ENCODE results near the gene STARD13. TPM values are rescaled to one million over a fixed set of nuclear protein-coding genes. Genes with fewer than 3 reads are reported as not detected.
"Not testable (repeated sequence)": the region's sequence is repeated elsewhere in the genome, so short reads cannot be mapped to it uniquely, and the experiment has no call there.

Gene STARD13
- total RNA-seq, 2 donors from 2014 or later: 0.50 to 1.4 TPM

- H3K27ac Mint-ChIP-seq: no peak overlapping the region
- H3K9me3 Mint-ChIP-seq: no peaks in the 10 kb centered on the region
- peaks cover 38% of the 10 kb centered on the region for H3K27me3 Mint-ChIP-seq (ENCODE audit: low read depth)
- H3K4me3 Mint-ChIP-seq: no peak overlapping the region
- ATAC-seq (replicated peaks in 1 of 2): no peak
- H3K4me1 Mint-ChIP-seq (ENCODE audit: low read depth): no peaks in the 10 kb centered on the region
- no peaks in the 10 kb centered on the region for H3K36me3 Mint-ChIP-seq (ENCODE audit: insufficient read depth in 2 of 2)
- DNase-seq: no peak
Measured at GRCh38 chr13:33172911-33173310, 112.6 kb downstream of the STARD13 start.

- Mint-ChIP-seq H3K4me3 (no peak overlapping the region), H3K36me3 (ENCODE audit: insufficient read depth in 2 of 2) (no peaks in the 10 kb centered on the region)
Measured at GRCh38 chr13:33172400-33172799, 113.2 kb downstream of the STARD13 start.

GRCh38 chr13:33169273-33169980 lies 116.1 kb downstream of the STARD13 start:
- Mint-ChIP-seq H3K4me3 (no peak overlapping the region), H3K36me3 (ENCODE audit: insufficient read depth in 2 of 2) (no peaks in the 10 kb centered on the region), H3K27ac (no peak overlapping the region), H3K4me1 (ENCODE audit: low read depth) (no peaks in the 10 kb centered on the region), H3K27me3 (ENCODE audit: low read depth) (peaks cover 31% of the 10 kb centered on the region), H3K9me3 (no peaks in the 10 kb centered on the region)
- DNase-seq: no peak
- no peak for ATAC-seq (replicated peaks in 1 of 2)

More at GRCh38 chr13:33172400-33172799, 113.2 kb downstream of the STARD13 start:
- Mint-ChIP-seq H3K27ac (no peak overlapping the region), H3K9me3 (no peaks in the 10 kb centered on the region), H3K27me3 (ENCODE audit: low read depth) (peaks cover 38% of the 10 kb centered on the region), H3K4me1 (ENCODE audit: low read depth) (no peaks in the 10 kb centered on the region)
- ATAC-seq (replicated peaks in 1 of 2) (no peak), DNase-seq (no peak)

- Mint-ChIP-seq H3K36me3 (ENCODE audit: insufficient read depth in 2 of 2) (no peaks in the 10 kb centered on the region), H3K27me3 (ENCODE audit: low read depth) (peaks cover 27% of the 10 kb centered on the region), H3K4me3 (no peak overlapping the region), H3K4me1 (ENCODE audit: low read depth) (no peaks in the 10 kb centered on the region), H3K9me3 (no peaks in the 10 kb centered on the region), H3K27ac (no peak overlapping the region)
- DNase-seq (no peak), ATAC-seq (replicated peaks in 1 of 2) (no peak)
Measured at GRCh38 chr13:33168321-33168960, 117.1 kb downstream of the STARD13 start.

- no peak for DNase-seq
- H3K4me1 Mint-ChIP-seq (ENCODE audit: low read depth): no peaks in the 10 kb centered on the region
- no peak overlapping the region for H3K4me3 Mint-ChIP-seq
Measured at GRCh38 chr13:33167491-33167890, 118.1 kb downstream of the STARD13 start.

GRCh38 chr13:33165787-33166186 lies 119.8 kb downstream of the STARD13 start:
- no peak for DNase-seq
- ATAC-seq (replicated peaks in 1 of 2): no peak
- peaks cover 18% of the 10 kb centered on the region for H3K27me3 Mint-ChIP-seq (ENCODE audit: low read depth)

More at GRCh38 chr13:33167491-33167890, 118.1 kb downstream of the STARD13 start:
- Mint-ChIP-seq H3K9me3 (peaks cover 3% of the 10 kb centered on the region in 2 donors), H3K27ac (no peak overlapping the region), H3K27me3 (ENCODE audit: low read depth) (peaks cover 27% of the 10 kb centered on the region), H3K36me3 (ENCODE audit: insufficient read depth in 2 of 2) (peaks cover 0 to 2% of the 10 kb centered on the region in 2 donors)
- ATAC-seq (replicated peaks in 1 of 2): no peak

GRCh38 chr13:33164331-33164730 lies 121.2 kb downstream of the STARD13 start:
- H3K4me3 Mint-ChIP-seq: no peak overlapping the region

More at GRCh38 chr13:33165787-33166186, 119.8 kb downstream of the STARD13 start:
- no peak overlapping the region for H3K4me3 Mint-ChIP-seq
- H3K27ac Mint-ChIP-seq: no peak overlapping the region
- H3K9me3 Mint-ChIP-seq: peaks cover 7 to 8% of the 10 kb centered on the region in 2 donors
- H3K4me1 Mint-ChIP-seq (ENCODE audit: low read depth): no peaks in the 10 kb centered on the region
- H3K36me3 Mint-ChIP-seq (ENCODE audit: insufficient read depth in 2 of 2): peaks cover 0 to 6% of the 10 kb centered on the region in 2 donors

DNA sequence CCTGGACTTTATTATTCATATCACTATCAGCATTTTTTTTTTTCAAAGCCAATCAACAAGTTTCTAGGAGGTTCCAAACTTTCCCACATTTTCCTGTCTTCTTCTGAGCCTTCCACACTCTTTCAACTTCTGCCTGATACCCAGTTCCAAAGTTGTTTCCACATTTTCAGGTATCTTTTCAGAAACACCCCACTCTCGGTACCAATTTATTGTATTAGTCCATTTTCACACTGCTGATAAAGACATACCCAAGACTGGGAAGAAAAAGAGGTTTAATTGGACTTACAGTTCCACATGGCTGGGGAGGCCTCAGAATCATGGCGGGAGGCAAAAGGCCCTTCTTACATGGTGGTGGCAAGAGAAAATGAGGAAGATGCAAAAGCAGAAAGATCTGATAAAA lies 122.8 kb downstream of the STARD13 start:
- not testable (repeated sequence) for H3K36me3 Mint-ChIP-seq (ENCODE audit: insufficient read depth in 2 of 2); H3K9me3 Mint-ChIP-seq; H3K4me1 Mint-ChIP-seq (ENCODE audit: low read depth); H3K27me3 Mint-ChIP-seq (ENCODE audit: low read depth); H3K27ac Mint-ChIP-seq; DNase-seq; H3K4me3 Mint-ChIP-seq; ATAC-seq (replicated peaks in 1 of 2)

More at GRCh38 chr13:33164331-33164730, 121.2 kb downstream of the STARD13 start:
- Mint-ChIP-seq H3K36me3 (ENCODE audit: insufficient read depth in 2 of 2) (peaks cover 0 to 6% of the 10 kb centered on the region in 2 donors), H3K27ac (no peak overlapping the region), H3K9me3 (peaks cover 7 to 8% of the 10 kb centered on the region in 2 donors), H3K27me3 (ENCODE audit: low read depth) (peaks cover 7% of the 10 kb centered on the region), H3K4me1 (ENCODE audit: low read depth) (no peaks in the 10 kb centered on the region)
- no peak for ATAC-seq (replicated peaks in 1 of 2)
- no peak for DNase-seq

- no peak overlapping the region for H3K27ac Mint-ChIP-seq
- DNase-seq (no peak), ATAC-seq (replicated peaks in 1 of 2) (no peak)
- no peak overlapping the region for H3K4me3 Mint-ChIP-seq
- peaks cover 7 to 8% of the 10 kb centered on the region in 2 donors for H3K9me3 Mint-ChIP-seq
- peaks cover 0 to 6% of the 10 kb centered on the region in 2 donors for H3K36me3 Mint-ChIP-seq (ENCODE audit: insufficient read depth in 2 of 2)
- peaks cover 6% of the 10 kb centered on the region for H3K27me3 Mint-ChIP-seq (ENCODE audit: low read depth)
- no peaks in the 10 kb centered on the region for H3K4me1 Mint-ChIP-seq (ENCODE audit: low read depth)
Measured at GRCh38 chr13:33158816-33159215, 126.7 kb downstream of the STARD13 start.

DNA sequence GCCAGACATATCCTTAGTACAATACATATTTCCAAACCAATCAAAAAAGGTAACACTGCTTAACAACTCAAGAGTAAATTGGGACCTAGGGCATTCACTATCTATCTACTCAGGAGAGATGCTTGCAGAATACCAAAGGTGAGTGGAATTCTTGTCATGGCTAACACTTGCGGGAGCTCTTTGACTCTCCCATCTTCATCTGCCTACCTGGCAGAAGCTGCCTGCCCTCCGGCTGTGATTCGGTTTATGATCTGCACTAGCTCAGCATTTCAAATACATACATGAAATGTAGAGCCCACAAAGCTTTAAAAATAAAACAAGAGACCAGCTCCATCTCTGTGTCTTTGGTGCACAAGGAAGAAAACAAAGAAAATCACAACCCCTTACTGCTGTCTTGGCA lies 127.3 kb downstream of the STARD13 start:
- Mint-ChIP-seq H3K4me1 (ENCODE audit: low read depth) (no peaks in the 10 kb centered on the region), H3K9me3 (peaks cover 7 to 8% of the 10 kb centered on the region in 2 donors), H3K27ac (no peak overlapping the region), H3K4me3 (no peak overlapping the region), H3K27me3 (ENCODE audit: low read depth) (peaks cover 6% of the 10 kb centered on the region), H3K36me3 (ENCODE audit: insufficient read depth in 2 of 2) (peaks cover 0 to 6% of the 10 kb centered on the region in 2 donors)
- DNase-seq: no peak
- no peak for ATAC-seq (replicated peaks in 1 of 2)

DNA sequence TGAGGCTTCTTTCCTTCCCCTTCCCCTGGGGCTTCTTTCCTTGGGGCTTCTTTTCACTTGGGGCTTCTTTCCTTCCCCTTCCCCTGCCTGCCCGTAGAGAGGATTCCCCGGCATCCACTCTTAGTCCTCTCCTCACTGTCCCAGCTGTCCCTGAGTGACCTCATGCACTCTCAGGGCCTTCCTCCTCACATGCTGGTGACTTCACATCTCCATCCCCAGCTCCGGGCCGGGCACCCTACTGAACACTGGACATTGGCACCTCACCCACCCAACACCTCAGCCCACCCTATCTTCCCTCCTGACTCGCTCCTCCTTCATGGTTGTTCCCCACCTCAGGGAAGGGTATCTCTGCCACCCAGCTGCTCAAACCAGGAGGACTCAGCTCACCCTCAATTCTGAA lies 130.6 kb downstream of the STARD13 start:
- Mint-ChIP-seq H3K27ac (no peak overlapping the region), H3K4me3 (no peak overlapping the region), H3K4me1 (ENCODE audit: low read depth) (no peaks in the 10 kb centered on the region), H3K9me3 (no peaks in the 10 kb centered on the region), H3K27me3 (ENCODE audit: low read depth) (peaks cover 22% of the 10 kb centered on the region), H3K36me3 (ENCODE audit: insufficient read depth in 2 of 2) (no peaks in the 10 kb centered on the region)
- ATAC-seq (replicated peaks in 1 of 2) (no peak), DNase-seq (no peak)

DNA sequence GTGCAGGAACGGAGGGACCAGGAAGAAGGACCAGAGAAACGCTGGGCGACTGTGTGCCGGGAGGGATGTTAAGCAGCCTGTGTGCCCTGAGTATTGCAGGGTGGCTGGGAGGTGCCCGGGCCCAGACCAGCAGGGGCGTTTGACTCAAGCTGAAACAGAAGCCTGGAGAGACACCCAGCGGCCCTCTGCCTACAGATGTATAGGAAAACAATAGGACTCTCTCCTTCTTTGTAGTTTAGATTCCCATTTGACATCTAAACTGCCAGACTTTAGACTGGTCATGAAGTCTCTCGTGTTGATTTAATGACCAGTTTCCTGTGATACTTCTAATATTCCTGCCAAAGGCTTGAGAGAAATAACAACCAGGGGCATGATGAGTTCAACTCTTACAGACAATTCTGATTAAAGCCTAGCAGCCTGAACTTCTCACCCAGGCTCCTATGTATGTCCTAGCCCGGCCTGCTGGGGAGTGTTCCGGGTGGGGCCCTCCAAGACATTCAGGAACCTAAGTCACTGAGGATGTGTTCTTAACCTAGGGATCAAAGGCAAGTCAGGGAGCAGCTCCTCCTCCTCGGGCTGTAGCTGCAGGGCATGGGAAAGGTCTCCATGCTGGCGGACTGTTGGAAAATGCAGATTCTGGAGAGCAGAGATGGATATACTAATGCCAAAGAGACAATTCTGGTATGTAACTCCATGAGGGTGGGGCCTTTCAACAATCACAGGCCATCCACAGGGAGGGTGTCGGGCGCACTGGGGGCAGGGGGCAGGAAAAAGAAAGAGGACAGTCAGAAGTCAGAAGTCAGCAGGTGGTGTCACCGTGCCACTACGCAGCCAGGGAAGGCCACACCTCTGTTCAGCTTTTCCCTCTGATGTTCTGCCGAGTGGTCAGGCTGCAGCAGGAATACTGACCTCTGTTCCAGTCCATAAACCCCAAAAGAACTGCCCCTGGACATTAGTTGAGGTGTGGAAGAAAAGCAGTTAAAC lies 131.8 kb downstream of the STARD13 start:
- Mint-ChIP-seq H3K36me3 (ENCODE audit: insufficient read depth in 2 of 2) (no peaks in the 10 kb centered on the region), H3K27ac (no peak overlapping the region), H3K4me3 (no peak overlapping the region), H3K27me3 (ENCODE audit: low read depth) (peaks cover 33% of the 10 kb centered on the region), H3K4me1 (ENCODE audit: low read depth) (no peaks in the 10 kb centered on the region), H3K9me3 (no peaks in the 10 kb centered on the region)
- DNase-seq (no peak), ATAC-seq (replicated peaks in 1 of 2) (no peak)

DNA sequence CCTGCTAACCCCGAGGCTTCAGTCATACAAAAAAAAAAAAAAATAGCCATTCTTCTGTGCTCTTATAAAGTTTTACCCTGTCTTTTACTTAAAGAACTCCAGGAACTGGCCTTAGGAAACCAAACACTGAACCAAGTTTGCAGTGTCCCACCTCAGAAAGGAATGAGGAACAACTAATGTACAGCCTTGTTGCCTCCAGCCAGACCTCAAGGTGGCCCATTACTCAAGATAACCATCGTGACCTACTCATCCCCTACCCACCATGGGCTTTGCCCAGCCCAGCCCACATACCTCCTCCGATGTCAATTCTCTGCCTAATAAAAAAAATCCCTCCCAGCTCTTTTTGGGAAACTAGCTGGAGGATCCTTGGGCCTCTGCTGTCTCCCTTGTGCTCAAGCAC lies 133.2 kb downstream of the STARD13 start:
- peaks cover 2 to 4% of the 10 kb centered on the region in 2 donors for H3K9me3 Mint-ChIP-seq
- H3K36me3 Mint-ChIP-seq (ENCODE audit: insufficient read depth in 2 of 2): peaks cover 0 to 1% of the 10 kb centered on the region in 2 donors
- H3K27ac Mint-ChIP-seq: no peak overlapping the region
- H3K4me3 Mint-ChIP-seq: no peak overlapping the region
- ATAC-seq (replicated peaks in 1 of 2) (no peak), DNase-seq (no peak)
- peaks cover 46% of the 10 kb centered on the region for H3K27me3 Mint-ChIP-seq (ENCODE audit: low read depth)
- H3K4me1 Mint-ChIP-seq (ENCODE audit: low read depth): peaks cover 2% of the 10 kb centered on the region

Data from activated T-cell treated with anti-CD3 and anti-CD28 coated beads, Interleukin-2, amount 50 U/mL, for 72 hours (primary cell).